ENCODE data around the gene FERMT1. TPM values are rescaled to one million over a fixed set of nuclear protein-coding genes. Genes with fewer than 3 reads are reported as not detected.

Gene FERMT1
- total RNA-seq, 1 experiment from 2014 or later, result 1.3 TPM

GRCh38 chr20:6081236-6081635 is 41.6 kb downstream of the FERMT1 start:
- Histone ChIP-seq H3K27me3 (replicated peaks; ENCODE audit: insufficient read depth, low read depth, low read length, poor library complexity) (no peaks in the 10 kb centered on the region), H3K9me3 (ENCODE audit: low read depth, low read length, poor library complexity, severe bottlenecking) (no peaks in the 10 kb centered on the region), H3K27ac (ENCODE audit: low read depth, low read length, poor library complexity, severe bottlenecking) (no peak overlapping the region), H3K4me3 (ENCODE audit: low read depth, low read length, poor library complexity, severe bottlenecking) (no peak overlapping the region), H3K36me3 (ENCODE audit: insufficient read depth, low read length, poor library complexity, severe bottlenecking) (no peaks in the 10 kb centered on the region), H3K4me1 (ENCODE audit: insufficient read depth, low read length, poor library complexity, severe bottlenecking) (no peaks in the 10 kb centered on the region)
- CTCF ChIA-PET, result no interaction called here
- TF ChIP-seq, protein P1, sequence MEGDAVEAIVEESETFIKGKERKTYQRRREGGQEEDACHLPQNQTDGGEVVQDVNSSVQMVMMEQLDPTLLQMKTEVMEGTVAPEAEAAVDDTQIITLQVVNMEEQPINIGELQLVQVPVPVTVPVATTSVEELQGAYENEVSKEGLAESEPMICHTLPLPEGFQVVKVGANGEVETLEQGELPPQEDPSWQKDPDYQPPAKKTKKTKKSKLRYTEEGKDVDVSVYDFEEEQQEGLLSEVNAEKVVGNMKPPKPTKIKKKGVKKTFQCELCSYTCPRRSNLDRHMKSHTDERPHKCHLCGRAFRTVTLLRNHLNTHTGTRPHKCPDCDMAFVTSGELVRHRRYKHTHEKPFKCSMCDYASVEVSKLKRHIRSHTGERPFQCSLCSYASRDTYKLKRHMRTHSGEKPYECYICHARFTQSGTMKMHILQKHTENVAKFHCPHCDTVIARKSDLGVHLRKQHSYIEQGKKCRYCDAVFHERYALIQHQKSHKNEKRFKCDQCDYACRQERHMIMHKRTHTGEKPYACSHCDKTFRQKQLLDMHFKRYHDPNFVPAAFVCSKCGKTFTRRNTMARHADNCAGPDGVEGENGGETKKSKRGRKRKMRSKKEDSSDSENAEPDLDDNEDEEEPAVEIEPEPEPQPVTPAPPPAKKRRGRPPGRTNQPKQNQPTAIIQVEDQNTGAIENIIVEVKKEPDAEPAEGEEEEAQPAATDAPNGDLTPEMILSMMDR (conservative IDR thresholded peaks at IDR 0.05; ENCODE audit: low read depth, low read length), result no peak
- no TSS peak for BruUV-seq (replicated peaks)
- no peak for DNase-seq (ENCODE audit: low spot score)
- POLR2A ChIA-PET (ENCODE audit: low non-redundant PET), result no interaction called here
- intact Hi-C loops (cut with micrococcal nuclease; ENCODE audit: unreplicated experiment), result no loop called here

DNA sequence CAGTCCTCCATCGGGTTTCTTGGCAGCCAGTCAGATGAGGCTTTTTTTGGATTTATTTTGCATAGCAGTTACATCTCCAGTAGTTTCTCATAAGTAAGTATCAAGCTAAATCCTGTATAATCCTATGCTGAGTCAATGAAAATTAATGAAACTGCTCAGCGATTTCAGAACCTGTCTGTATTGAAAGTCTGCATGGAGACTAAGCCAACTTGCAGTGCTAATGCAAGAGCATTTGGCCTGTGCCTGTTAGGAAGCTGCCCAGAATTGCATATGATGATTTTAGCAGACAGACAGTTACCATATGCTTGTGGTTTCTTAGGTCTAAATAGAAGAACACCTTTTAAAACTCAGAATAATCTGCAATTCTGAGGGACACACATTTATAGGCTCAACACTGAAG is 43.8 kb downstream of the FERMT1 start:
- CTCF ChIA-PET, result interaction anchor here (0.7 to 1.4 kb wide), 3 partner anchors 93 to 631 kb away, joined by 3 to 4 read pairs (median 4); no protein-coding TSS in a partner anchor

DNA sequence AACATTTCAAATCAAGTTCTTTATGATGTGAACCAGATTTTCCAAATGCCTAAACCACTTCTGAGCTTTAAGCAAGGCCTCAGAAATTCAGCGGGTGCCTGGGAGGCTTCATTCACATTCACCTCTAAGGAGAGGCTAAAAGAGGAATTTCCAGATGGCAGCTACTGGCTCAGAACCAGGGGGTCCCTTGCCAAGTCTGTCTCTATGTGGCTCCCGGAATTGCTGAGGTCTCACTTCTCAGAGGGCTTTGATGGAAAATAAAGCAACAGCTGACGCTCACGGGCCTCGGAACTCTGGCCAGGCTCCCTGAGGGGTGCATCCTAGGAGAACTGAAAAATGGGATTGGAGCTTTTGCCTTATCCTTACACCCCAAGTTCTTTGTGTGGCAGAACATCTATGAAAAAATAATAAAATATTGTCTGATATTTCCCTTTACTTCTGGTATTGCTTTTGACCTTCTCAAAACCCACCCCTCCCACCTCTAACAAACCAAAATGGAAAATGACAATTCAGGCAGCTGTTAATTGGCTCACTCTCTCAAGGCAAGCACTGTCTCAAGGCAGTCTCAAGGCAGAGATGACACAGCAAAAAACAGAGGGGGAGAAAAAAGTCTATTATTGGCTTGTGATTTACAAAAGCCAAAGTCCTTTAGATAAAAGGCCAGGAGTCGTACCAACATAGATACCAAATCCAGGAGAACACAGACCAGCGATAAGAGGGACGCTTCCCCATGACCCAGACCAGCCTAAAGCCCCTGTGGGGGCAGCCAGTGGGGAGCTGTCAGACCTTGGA is 47.2 kb downstream of the FERMT1 start:
- no peak for DNase-seq (ENCODE audit: low spot score)
- CTCF ChIA-PET, result interaction anchor here (1.2 kb wide), 1 partner anchor 546 kb away, joined by 3 read pairs; no protein-coding TSS in a partner anchor
- Histone ChIP-seq H3K27ac (ENCODE audit: low read depth, low read length, poor library complexity, severe bottlenecking) (no peak overlapping the region), H3K4me3 (ENCODE audit: low read depth, low read length, poor library complexity, severe bottlenecking) (no peak overlapping the region), H3K27me3 (replicated peaks; ENCODE audit: insufficient read depth, low read depth, low read length, poor library complexity) (no peaks in the 10 kb centered on the region), H3K4me1 (ENCODE audit: insufficient read depth, low read length, poor library complexity, severe bottlenecking) (peaks cover 7% of the 10 kb centered on the region), H3K9me3 (ENCODE audit: low read depth, low read length, poor library complexity, severe bottlenecking) (no peaks in the 10 kb centered on the region), H3K36me3 (ENCODE audit: insufficient read depth, low read length, poor library complexity, severe bottlenecking) (no peaks in the 10 kb centered on the region)
- POLR2A ChIA-PET (ENCODE audit: low non-redundant PET), result no interaction called here
- no TSS peak for BruUV-seq (replicated peaks)
- intact Hi-C loops (cut with micrococcal nuclease; ENCODE audit: unreplicated experiment), result loop anchor here (10.0 kb wide), 1 partner anchor 281 kb away; no protein-coding TSS in a partner anchor
- TF ChIP-seq, protein P1 (conservative IDR thresholded peaks at IDR 0.05; ENCODE audit: low read depth, low read length), result no peak
- no peak for TF ChIP-seq EZH2 (IDR thresholded peaks at IDR 0.05; ENCODE audit: borderline replicate concordance, low read depth, low read length, poor library complexity, severe bottlenecking)

More for the DNA sequence above, 43.8 kb downstream of the FERMT1 start:
- no peak overlapping the region for H3K4me3 ChIP-seq (ENCODE audit: low read depth, low read length, poor library complexity, severe bottlenecking)
- no peak overlapping the region for H3K27ac ChIP-seq (ENCODE audit: low read depth, low read length, poor library complexity, severe bottlenecking)
- BruUV-seq (replicated peaks), result no TSS peak
- H3K36me3 ChIP-seq (ENCODE audit: insufficient read depth, low read length, poor library complexity, severe bottlenecking), result no peaks in the 10 kb centered on the region
- DNase-seq (ENCODE audit: low spot score), result no peak
- H3K9me3 ChIP-seq (ENCODE audit: low read depth, low read length, poor library complexity, severe bottlenecking), result no peaks in the 10 kb centered on the region
- peaks cover 7% of the 10 kb centered on the region for H3K4me1 ChIP-seq (ENCODE audit: insufficient read depth, low read length, poor library complexity, severe bottlenecking)
- no peaks in the 10 kb centered on the region for H3K27me3 ChIP-seq (replicated peaks; ENCODE audit: insufficient read depth, low read depth, low read length, poor library complexity)
- intact Hi-C loops (cut with micrococcal nuclease; ENCODE audit: unreplicated experiment), result loop anchor here (10.0 kb wide), 1 partner anchor 284 kb away; no protein-coding TSS in a partner anchor
- no peak for TF ChIP-seq EZH2 (IDR thresholded peaks at IDR 0.05; ENCODE audit: borderline replicate concordance, low read depth, low read length, poor library complexity, severe bottlenecking)
- TF ChIP-seq, protein P1 (conservative IDR thresholded peaks at IDR 0.05; ENCODE audit: low read depth, low read length), result no peak
- POLR2A ChIA-PET (ENCODE audit: low non-redundant PET), result no interaction called here

Data from A673 (cell line).